ENCODE measurements around the gene MYO5B.

MYO5B gene

GRCh38 chr18:50143886-50144285 is 51.1 kb downstream of the MYO5B start:
- DNase-seq: no peak

- no peak for DNase-seq
Observed at GRCh38 chr18:50143294-50143693, 51.7 kb downstream of the MYO5B start.

DNA sequence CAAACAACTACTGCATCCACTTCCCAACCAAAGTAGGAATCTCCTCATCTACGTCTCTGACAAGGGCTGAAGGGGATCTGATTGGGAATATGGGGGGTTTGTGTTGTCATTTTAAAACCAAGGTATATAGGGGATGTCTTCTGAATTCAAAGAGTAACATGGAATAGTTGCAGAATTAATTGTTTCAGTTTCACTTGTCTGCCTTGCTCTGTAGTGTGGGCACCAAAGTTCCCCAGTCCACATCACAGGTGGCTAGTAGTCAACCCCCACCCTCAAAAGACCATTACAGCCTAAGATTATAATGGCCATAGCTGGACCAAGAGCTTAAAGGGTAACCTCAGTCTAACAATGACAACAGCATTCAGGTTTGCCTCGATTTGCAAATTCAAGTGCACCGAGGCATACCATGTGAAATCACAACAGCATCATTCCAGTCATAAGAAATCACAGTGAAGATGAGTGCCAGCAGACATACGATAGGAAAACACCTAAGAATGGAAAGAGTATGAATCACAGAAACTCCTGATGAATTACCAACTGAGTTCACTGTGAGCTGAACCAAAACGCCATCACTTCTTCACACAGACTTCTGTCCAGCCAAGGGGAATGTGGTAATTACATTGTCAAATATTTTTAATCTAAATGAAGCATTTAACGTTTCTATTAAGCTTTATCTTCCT is 52.4 kb downstream of the MYO5B start:
- no peak for DNase-seq

- DNase-seq: no peak
Observed at GRCh38 chr18:50138181-50139064, 56.5 kb downstream of the MYO5B start.

DNA sequence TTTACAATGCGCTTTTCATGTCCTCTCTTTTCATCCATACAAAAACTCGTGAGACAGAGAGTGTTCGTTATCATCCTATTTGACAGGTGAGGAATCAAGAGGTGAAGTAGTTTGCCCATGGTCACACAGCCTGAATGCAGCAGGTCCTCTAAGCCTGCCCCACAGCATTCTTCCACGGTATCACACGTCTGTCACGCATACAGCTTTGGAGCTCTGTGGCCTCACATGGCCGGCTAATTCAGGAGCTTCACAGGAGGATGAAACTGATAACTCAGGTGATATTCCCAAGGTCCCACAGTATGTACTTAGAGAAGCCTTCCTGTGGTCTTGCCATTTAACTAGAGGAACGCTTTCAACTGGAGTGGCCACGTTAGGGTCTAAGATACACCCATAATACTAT is 59.0 kb downstream of the MYO5B start:
- no peak for DNase-seq

DNA sequence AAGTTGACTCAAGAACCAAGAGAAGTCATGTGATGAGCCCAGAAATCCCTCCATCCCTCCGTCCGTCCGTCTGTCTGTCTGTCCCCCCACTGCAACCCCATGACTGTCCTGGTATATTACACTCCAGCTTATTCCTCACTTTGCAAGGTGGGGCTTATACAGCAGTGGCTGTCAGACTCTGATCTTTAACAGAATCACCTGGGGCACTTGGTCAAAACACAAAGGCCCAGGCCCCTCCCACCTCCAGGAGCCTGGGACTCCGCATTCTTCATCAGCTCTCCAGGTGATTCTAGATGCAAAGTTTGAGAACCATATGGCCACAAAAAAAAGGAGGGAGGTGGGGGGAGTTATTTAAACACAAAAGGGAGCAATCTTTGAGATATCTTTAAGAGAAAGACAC is 61.4 kb downstream of the MYO5B start:
- no peak for DNase-seq

DNA sequence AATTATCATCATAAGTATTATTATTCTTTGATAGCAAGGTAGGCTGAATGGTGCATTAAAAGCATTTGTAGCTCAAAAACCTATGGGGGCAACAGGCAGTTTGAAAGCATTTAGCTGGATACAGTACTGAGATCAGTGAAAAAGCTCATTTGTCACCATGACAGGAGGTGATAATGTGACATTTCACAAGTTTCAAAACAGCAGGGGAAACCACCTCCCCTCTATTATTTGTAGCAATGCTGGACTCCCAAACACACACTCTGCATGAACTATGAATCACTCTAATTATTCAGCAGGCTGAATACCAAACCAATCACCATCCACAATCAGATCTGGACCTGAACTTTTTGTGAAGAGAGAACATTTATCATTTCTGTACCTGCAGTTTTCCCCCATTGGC is 63.4 kb downstream of the MYO5B start:
- DNase-seq: no peak

DNA sequence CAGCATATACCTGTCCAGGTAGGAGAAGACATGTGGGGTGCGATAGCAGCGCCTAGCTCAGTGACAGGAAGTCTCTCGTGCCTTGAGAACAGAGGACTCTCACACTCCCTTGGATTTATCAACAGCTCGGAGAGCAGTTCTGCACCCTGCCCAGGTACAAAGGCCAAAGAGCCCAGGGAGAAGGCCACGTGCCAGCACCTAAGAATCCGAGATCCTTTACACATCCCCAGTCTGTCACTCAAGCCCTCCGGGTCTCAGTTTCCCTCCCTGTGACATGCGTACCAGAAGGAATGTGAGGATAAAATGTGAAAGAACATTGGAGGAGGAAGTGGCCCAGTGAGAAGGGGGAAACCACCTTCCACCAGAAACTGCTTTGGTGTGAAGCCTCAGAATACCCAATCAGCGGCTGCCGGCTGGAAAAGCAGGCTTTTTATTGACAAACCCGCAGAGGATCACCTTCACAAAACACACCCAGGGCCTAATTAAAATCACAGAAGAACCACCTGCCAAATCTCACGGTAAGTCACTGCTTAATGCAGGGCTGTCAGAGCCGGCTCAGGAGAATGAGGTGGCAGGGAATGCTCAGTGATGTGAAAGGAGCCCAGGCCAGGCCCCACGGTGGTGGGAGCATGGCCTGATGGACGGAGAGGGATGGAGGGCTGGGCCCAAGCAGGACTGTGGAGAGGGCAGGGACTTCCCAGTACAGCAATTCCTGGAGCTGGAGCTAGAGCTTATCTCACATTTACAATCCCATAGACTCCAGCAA is 66.3 kb downstream of the MYO5B start:
- DNase-seq: no peak

GRCh38 chr18:50127516-50128210 is 67.3 kb downstream of the MYO5B start:
- no peak for DNase-seq

DNA sequence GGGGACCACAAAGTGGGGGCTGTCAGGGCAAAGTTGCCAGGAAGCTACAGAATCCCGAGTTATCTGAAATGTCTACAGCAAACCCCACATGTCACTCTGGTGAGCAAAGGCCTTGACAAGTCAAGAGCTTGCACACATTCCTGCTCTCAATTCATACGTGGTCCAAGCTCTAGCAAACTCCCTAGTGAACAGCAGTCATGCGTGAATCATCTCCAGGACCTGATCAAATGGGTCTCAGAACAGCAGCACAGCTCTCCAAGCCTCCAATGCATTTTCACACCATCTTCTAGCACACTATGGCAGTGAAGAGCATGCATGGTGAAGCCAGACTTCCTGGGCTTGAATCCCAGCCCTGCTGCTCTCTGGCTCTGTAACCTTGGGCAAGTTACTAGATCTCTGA is 68.5 kb downstream of the MYO5B start:
- DNase-seq: no peak

DNA sequence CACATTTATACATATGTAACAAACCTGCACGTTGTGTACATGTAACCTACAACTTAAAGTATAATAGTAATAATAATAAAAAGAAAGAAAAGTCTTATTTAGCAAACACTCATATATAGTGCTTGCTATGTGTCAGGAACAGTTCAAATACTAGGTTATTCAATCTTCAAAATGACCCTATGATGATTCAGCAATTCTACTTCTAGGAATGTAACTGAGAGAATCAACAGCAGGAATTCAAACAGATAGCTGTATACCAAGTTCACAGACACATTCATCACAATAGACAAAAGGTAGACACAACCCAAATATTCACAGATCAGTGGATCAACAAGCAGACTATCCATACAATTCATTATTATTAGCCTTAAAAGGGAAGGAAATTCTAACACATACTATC is 69.5 kb downstream of the MYO5B start:
- no peak for DNase-seq

GRCh38 chr18:50119296-50119695 is 75.7 kb downstream of the MYO5B start:
- no peak for DNase-seq

GRCh38 chr18:50117863-50118262 is 77.1 kb downstream of the MYO5B start:
- peak in 1 of 2 experiments; percentile 12 for DNase-seq

GRCh38 chr18:50115095-50115494 is 79.9 kb downstream of the MYO5B start:
- DNase-seq: no peak

GRCh38 chr18:50114448-50114847 is 80.5 kb downstream of the MYO5B start:
- no peak for DNase-seq

GRCh38 chr18:50113726-50114125 is 81.2 kb downstream of the MYO5B start:
- no peak for DNase-seq

DNA sequence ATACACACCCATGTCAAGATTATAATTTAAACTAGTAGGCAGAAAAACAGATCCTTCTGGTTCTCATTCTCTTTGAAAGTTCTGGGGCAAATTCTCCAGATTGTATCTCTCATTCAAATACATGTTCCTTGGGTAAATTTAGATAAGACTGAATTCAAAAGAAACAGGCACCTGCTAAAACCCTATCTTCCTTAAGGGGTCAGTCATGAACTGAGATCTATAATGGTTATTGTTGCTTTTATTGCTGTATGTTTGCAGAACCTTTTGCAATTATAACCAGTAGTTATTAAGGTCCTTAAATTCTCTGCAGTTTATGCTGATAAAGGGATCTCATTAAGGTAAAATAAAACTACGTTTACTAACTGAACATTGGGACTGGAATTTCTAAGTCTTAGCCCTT is 83.5 kb downstream of the MYO5B start:
- no peak for DNase-seq

DNA sequence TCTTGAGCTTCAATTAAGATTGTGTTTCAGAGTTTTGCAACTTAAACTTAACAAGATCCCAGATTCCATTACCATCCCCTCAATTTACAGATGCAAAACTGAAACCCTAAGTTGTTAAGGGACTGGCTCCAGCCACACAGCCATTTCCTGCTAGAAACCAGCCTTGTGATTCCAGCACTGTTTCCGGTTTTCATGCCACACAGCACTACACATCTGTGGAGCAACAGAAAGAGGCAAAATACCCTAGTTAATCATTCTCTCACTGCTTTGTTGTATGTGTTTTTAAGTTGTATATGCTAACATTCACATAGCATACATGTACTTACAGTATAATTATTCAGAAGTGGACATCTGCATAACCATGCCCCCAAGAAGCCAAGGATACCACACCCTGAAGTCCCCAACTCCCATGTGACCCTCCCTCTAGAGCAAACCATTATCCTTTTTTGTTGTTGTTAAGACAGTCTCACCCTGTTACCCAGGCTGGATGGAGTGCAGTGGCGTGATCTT is 87.4 kb downstream of the MYO5B start:
- no peak for DNase-seq

- no peak for DNase-seq
Observed at GRCh38 chr18:50105027-50105426, 89.9 kb downstream of the MYO5B start.

GRCh38 chr18:50104421-50104820 is 90.5 kb downstream of the MYO5B start:
- DNase-seq: no peak

DNA sequence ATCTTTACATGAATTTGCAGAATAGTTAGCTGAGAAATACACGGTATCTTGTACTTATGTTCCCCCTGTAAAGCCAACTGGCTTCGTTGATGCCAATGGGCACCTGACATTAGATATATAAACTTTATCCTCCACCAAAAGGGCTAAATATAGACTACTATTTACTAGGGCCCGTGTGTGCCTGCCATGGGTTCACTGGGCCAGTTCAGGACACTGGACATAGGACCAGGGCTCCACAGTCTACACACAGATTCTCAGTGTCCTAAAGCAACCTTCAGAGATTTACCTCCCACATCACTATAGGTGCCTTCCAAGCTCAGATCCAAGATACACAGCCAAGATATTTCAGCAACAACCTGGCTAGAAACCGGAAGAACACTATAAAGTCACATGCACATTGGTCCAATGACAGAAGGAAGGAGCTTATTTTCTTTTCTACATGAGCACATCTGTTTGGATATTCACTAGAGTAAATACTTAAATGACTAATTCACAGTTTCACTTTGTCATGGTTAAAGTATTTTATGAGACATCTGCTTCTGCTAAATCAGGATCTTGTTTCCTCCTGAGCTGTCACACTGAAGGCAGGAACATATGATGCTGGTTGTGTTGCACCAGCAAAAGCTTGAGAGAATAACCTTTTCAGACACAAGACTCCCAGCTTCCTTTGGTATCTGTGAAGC is 95.1 kb downstream of the MYO5B start:
- no peak for DNase-seq

- DNase-seq: no peak
Observed at GRCh38 chr18:50097702-50098101, 97.2 kb downstream of the MYO5B start.

Measured in NCI-H1930 (cell line).